SIG-M5 treated with dmso at 0.1 percent for 504 hours (cell line): Measurements from ENCODE around the gene IGSF9B.

Source experiments
- DNase-seq: peaks from one replicate; lab custom pipeline; 2025; ENCODE audit not compliant: unreplicated experiment; lab: John Stamatoyannopoulos, UW

The IGSF9B gene

GRCh38 chr11:133985981-133986944, 29.5 kb upstream of the IGSF9B start:
- DNase-seq: no peak

DNA sequence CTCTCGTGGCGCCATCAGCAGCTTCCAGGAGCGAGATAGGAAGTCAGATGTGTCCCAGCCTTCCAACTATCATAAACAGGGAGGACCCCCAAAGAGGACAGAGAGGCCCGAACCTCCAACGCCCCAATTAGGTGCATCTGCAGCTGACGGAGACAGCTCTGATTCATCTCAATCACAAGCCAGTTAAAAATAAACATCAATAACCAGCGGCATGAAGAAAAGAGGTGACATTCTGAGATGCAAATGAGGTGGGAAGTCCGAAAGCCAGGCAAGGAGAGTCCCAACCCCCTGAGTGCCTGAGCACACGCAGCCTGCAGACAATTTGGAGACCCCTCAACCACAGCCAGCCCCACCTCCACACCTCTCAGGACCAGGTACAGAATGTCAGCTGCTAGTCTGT, 28.1 kb upstream of the IGSF9B start:
- no peak for DNase-seq

DNA sequence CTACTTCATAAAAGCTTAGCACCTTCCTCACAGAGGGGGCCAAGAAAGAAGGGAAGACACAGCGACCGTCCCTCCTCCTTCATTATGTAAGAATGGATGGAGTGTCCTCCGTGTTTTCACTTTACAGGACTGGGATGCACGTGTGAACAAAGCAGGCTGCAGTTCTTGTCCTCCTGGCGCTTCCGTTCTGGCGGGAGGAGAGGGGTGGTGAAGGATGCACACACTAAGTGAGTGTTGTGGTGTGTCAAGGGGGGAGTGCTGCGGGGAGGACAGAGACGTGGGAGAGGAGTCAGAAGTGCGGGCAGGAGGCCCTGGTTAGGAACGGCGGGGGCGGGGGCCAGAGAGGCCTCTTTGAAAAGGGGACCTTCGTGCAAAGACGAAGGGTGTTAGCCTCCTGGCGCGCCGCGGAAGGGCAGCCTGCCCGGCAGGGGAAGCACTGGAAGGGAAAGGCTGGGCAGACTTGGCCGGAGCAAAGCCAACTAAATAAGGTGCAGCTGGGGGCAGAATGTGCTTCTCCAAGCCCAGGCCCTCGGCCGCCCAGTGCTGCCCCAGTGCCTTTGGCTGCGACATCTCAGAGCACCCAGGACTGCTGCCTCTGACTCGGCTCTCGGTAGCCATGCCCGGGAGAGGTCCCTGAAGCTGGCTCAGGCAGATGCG, 27.0 kb upstream of the IGSF9B start:
- no peak for DNase-seq

DNA sequence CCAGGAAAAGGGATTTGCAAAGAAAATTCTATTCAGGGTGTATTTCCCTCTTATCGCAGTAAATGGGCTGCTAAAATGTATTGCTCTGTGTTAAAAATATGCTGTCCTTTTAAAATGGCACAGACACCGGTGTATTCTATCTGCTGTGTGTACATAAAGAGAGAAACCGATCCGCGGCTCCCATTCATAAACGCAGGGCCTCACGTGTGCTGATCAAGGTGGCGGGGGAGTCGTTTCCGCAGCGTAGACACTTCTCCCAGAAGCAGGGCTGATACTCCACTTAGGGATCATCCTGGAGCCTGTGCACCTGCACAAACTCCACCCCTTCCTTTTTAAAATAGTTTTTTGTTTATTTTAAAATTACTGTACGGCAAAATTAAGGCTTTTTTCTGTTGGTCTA, 26.1 kb upstream of the IGSF9B start:
- no peak for DNase-seq

- DNase-seq: no peak
These were observed 25.4 kb upstream of the IGSF9B start for GRCh38 chr11:133982151-133982550.

- DNase-seq: no peak
These were observed 24.4 kb upstream of the IGSF9B start for GRCh38 chr11:133981156-133981555.

GRCh38 chr11:133980665-133981064, 23.9 kb upstream of the IGSF9B start:
- no peak for DNase-seq

DNA sequence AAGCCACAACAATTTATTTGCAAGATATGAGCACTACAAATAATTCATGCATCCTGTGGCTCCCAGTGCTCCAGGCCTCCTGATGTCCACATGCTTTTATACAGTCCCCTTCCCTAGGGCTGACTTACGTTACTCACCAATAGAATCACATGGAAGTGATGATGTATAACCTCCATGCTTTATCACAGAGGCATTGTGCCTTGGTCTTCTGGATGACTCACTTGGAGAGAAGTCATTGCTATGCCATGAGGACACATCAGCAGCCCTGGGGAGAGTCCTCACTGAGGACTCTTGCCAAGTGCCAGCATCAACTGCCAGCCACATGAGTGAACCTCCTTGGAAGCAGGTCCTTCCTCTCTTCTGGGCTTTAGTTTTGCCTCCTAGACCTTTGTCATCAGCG, 22.0 kb upstream of the IGSF9B start:
- no peak for DNase-seq

DNA sequence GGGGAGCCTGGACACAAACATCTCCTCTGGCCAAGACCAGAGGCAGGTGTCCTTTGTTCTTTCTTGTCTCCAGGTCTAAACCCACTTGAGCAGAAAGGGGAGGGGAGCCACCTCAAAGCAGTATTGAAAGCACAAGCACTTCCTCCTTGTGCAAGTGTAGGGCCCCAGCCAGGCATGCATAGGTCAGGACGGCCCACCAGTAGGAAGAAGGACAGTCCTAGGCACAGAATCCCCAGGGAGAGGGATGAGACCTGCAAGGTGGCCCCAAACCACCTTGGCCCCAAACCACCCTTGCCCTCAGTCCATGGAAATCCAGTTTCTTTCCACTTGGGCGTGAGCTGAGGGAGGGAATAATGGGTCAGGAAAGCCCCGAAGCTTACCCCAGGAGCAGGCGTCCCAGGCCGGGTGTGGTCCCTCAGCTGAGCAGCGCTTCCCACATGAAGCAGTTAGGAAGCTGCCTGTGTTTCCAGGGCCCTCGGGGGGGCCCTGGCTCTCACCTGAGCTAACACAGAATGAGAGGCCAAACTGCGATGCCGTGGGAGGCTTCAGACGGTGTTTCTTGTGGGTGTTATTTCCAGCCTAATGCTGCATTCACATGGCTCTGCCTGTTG, 20.4 kb upstream of the IGSF9B start:
- no peak for DNase-seq

GRCh38 chr11:133975488-133975849, 18.7 kb upstream of the IGSF9B start:
- DNase-seq: no peak

- DNase-seq: no peak
These were observed 18.2 kb upstream of the IGSF9B start for GRCh38 chr11:133974836-133975487.

GRCh38 chr11:133971881-133972280, 15.1 kb upstream of the IGSF9B start:
- DNase-seq: no peak

DNA sequence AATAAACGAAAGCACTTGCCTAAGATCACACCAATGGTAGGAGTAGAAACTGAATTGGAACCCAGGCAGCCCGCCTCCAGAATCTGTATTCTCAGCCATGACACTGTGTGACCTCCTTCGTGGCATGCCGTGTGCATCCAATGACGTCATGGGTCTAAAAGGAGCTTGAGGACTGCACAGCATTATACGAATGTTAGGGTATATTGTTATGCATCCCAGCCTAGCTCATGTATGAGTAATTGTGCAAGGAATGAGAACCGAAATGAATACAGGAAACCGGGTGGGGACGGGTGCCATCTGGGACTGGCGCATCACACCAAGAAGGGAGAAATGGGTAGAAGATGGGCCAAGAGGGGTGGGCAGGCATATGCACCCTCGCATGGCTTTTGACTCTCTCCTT, 12.3 kb upstream of the IGSF9B start:
- no peak for DNase-seq

DNA sequence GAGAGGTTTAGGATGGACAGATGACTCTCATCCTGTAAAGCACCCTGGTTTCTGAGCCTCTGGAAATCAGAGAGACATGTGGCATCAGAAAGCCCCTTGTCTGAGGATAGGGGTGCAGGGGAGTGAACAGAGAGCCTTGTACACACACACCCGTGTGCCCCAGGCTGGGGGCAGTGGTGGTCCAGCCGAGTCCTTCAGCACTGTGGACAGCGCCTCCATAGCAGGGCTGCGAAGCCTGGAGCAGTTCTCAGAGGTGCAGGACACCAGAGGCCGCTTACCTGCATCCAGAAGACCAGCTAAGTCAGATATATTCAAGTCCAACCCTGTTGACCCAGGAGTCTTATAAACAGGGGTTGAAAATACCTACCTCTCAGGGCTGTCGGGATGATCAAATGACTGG, 11.5 kb upstream of the IGSF9B start:
- no peak for DNase-seq

GRCh38 chr11:133967599-133968238, 11.0 kb upstream of the IGSF9B start:
- no peak for DNase-seq

GRCh38 chr11:133966921-133967598, 10.3 kb upstream of the IGSF9B start:
- no peak for DNase-seq

DNA sequence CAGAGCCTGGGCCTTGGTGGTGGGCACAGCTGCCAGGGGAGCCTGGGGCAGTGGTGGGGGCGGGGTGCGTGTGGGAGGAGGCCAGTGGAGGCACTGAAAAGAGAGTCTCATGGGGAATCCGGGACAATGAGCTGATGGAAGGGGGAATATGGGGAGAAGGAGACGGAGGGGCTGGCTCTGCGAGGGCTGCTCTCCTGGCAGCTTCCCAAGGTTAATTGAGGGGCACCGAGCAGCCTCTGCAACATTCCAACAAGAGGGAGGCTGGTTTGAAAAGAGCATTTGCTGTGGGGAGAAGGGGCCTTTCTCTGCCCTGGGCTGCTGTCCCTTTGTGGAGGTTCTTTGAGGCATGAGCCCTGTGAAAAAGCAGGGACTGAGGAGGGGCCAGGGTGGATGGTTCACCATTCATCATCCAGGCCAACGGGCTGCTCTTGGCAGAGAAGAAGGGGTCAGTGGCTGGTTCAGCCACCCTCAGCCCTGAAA, 9.4 kb upstream of the IGSF9B start:
- DNase-seq: no peak

GRCh38 chr11:133965031-133965601, 8.3 kb upstream of the IGSF9B start:
- DNase-seq: peak; percentile 1

- DNase-seq: no peak
These were observed 7.6 kb upstream of the IGSF9B start for GRCh38 chr11:133964356-133964755.

- no peak for DNase-seq
These were observed 5.1 kb upstream of the IGSF9B start for GRCh38 chr11:133961890-133962289.
